ENCODE results near the gene TICAM1. TPM values are rescaled to one million over a fixed set of nuclear protein-coding genes. Genes with fewer than 3 reads are reported as not detected.
"Not testable (repeated sequence)": the region's sequence is repeated elsewhere in the genome, so short reads cannot be mapped to it uniquely, and the experiment has no call there.

Gene TICAM1
- polyA plus RNA-seq, 1 donor, result 16.1 TPM

- Histone ChIP-seq H3K4me1 (ENCODE audit: control insufficient read depth, insufficient read depth, low read length) (peaks cover 17% of the 10 kb centered on the region), H3K4me3 (ENCODE audit: low read length) (peak overlapping the region; percentile 91), H3K36me3 (ENCODE audit: control insufficient read depth, insufficient read depth, low read length) (peaks cover 40% of the 10 kb centered on the region)
- H3K27ac ChIP-seq (ENCODE audit: low read length); H3K9me3 ChIP-seq (ENCODE audit: control insufficient read depth, low read depth, low read length); H3K27me3 ChIP-seq (ENCODE audit: control insufficient read depth, insufficient read depth, low read length); DNase-seq: not testable (repeated sequence)
- no CpG with 5 or more reads among the region's 24 CpGs for WGBS (ENCODE audit: insufficient coverage, low lambda C conversion rate)
Observed at GRCh38 chr19:4792866-4793195, 38.7 kb downstream of the TICAM1 start.

GRCh38 chr19:4792019-4792865, 39.3 kb downstream of the TICAM1 start:
- not testable (repeated sequence) for H3K27me3 ChIP-seq (ENCODE audit: control insufficient read depth, insufficient read depth, low read length); H3K9me3 ChIP-seq (ENCODE audit: control insufficient read depth, low read depth, low read length)
- Histone ChIP-seq H3K36me3 (ENCODE audit: control insufficient read depth, insufficient read depth, low read length) (peaks cover 37% of the 10 kb centered on the region), H3K4me3 (ENCODE audit: low read length) (peak overlapping the region; percentile 91), H3K4me1 (ENCODE audit: control insufficient read depth, insufficient read depth, low read length) (peaks cover 17% of the 10 kb centered on the region), H3K27ac (ENCODE audit: low read length) (peak overlapping the region; percentile 46)
- no CpG with 5 or more reads among the region's 75 CpGs for WGBS (ENCODE audit: insufficient coverage, low lambda C conversion rate)
- peak in 1 of 2 donors; percentile 36 for DNase-seq

- H3K9me3 ChIP-seq (ENCODE audit: control insufficient read depth, low read depth, low read length), result no peaks in the 10 kb centered on the region
- WGBS (ENCODE audit: insufficient coverage, low lambda C conversion rate), result no CpG with 5 or more reads among the region's 80 CpGs
- peaks cover 17% of the 10 kb centered on the region for H3K4me1 ChIP-seq (ENCODE audit: control insufficient read depth, insufficient read depth, low read length)
- peaks cover 32% of the 10 kb centered on the region for H3K36me3 ChIP-seq (ENCODE audit: control insufficient read depth, insufficient read depth, low read length)
- H3K27me3 ChIP-seq (ENCODE audit: control insufficient read depth, insufficient read depth, low read length), result no peaks in the 10 kb centered on the region
- peak within 1 kb of the TSS; percentile 91 for H3K4me3 ChIP-seq (ENCODE audit: low read length)
- H3K27ac ChIP-seq (ENCODE audit: low read length), result peak within 1 kb of the TSS; percentile 46
- DNase-seq, result peak; percentile 100
Observed at GRCh38 chr19:4791183-4792018, 40.1 kb downstream of the TICAM1 start, which contains the start of gene FEM1A. FEM1A (plus strand) TSS chr19:4791734; CDS start chr19:4791855, 121 bp downstream.

GRCh38 chr19:4786412-4787016, 45.0 kb downstream of the TICAM1 start:
- H3K4me3 ChIP-seq (ENCODE audit: low read length); H3K4me1 ChIP-seq (ENCODE audit: control insufficient read depth, insufficient read depth, low read length); H3K27ac ChIP-seq (ENCODE audit: low read length); DNase-seq; H3K9me3 ChIP-seq (ENCODE audit: control insufficient read depth, low read depth, low read length); H3K36me3 ChIP-seq (ENCODE audit: control insufficient read depth, insufficient read depth, low read length): not testable (repeated sequence)
- WGBS (ENCODE audit: insufficient coverage, low lambda C conversion rate), result no CpG with 5 or more reads among the region's 6 CpGs
- H3K27me3 ChIP-seq (ENCODE audit: control insufficient read depth, insufficient read depth, low read length), result peaks cover 26% of the 10 kb centered on the region

- Histone ChIP-seq H3K27ac (ENCODE audit: low read length) (no peak overlapping the region), H3K36me3 (ENCODE audit: control insufficient read depth, insufficient read depth, low read length) (no peaks in the 10 kb centered on the region), H3K4me3 (ENCODE audit: low read length) (no peak overlapping the region), H3K27me3 (ENCODE audit: control insufficient read depth, insufficient read depth, low read length) (peaks cover 28% of the 10 kb centered on the region), H3K9me3 (ENCODE audit: control insufficient read depth, low read depth, low read length) (no peaks in the 10 kb centered on the region), H3K4me1 (ENCODE audit: control insufficient read depth, insufficient read depth, low read length) (no peaks in the 10 kb centered on the region)
- no peak for DNase-seq
- WGBS (ENCODE audit: insufficient coverage, low lambda C conversion rate), result no CpG with 5 or more reads among the region's 3 CpGs
Observed at GRCh38 chr19:4781801-4782200, 49.7 kb downstream of the TICAM1 start.

- H3K4me3 ChIP-seq (ENCODE audit: low read length), result no peak overlapping the region
- H3K9me3 ChIP-seq (ENCODE audit: control insufficient read depth, low read depth, low read length), result no peaks in the 10 kb centered on the region
- H3K4me1 ChIP-seq (ENCODE audit: control insufficient read depth, insufficient read depth, low read length), result no peaks in the 10 kb centered on the region
- WGBS (ENCODE audit: insufficient coverage, low lambda C conversion rate), result no CpG with 5 or more reads among the region's 6 CpGs
- no peaks in the 10 kb centered on the region for H3K36me3 ChIP-seq (ENCODE audit: control insufficient read depth, insufficient read depth, low read length)
- H3K27me3 ChIP-seq (ENCODE audit: control insufficient read depth, insufficient read depth, low read length), result peaks cover 25% of the 10 kb centered on the region
- DNase-seq, result no peak
- H3K27ac ChIP-seq (ENCODE audit: low read length), result no peak overlapping the region
Observed at GRCh38 chr19:4780860-4781259, 50.7 kb downstream of the TICAM1 start.

- H3K36me3 ChIP-seq (ENCODE audit: control insufficient read depth, insufficient read depth, low read length); H3K27me3 ChIP-seq (ENCODE audit: control insufficient read depth, insufficient read depth, low read length); H3K27ac ChIP-seq (ENCODE audit: low read length); DNase-seq; H3K4me3 ChIP-seq (ENCODE audit: low read length); H3K9me3 ChIP-seq (ENCODE audit: control insufficient read depth, low read depth, low read length); H3K4me1 ChIP-seq (ENCODE audit: control insufficient read depth, insufficient read depth, low read length): not testable (repeated sequence)
- 92% methylated on average over 2 of the region's 5 CpGs for WGBS (ENCODE audit: insufficient coverage, low lambda C conversion rate)
Observed at GRCh38 chr19:4778124-4778523, 53.4 kb downstream of the TICAM1 start.

- no peaks in the 10 kb centered on the region for H3K36me3 ChIP-seq (ENCODE audit: control insufficient read depth, insufficient read depth, low read length)
- H3K4me1 ChIP-seq (ENCODE audit: control insufficient read depth, insufficient read depth, low read length), result no peaks in the 10 kb centered on the region
- WGBS (ENCODE audit: insufficient coverage, low lambda C conversion rate), result no CpG with 5 or more reads among the region's 14 CpGs
- H3K4me3 ChIP-seq (ENCODE audit: low read length), result no peak overlapping the region
- H3K27me3 ChIP-seq (ENCODE audit: control insufficient read depth, insufficient read depth, low read length), result peaks cover 9% of the 10 kb centered on the region
- no peak overlapping the region for H3K27ac ChIP-seq (ENCODE audit: low read length)
- H3K9me3 ChIP-seq (ENCODE audit: control insufficient read depth, low read depth, low read length), result no peaks in the 10 kb centered on the region
- no peak for DNase-seq
Observed at GRCh38 chr19:4776436-4777211, 54.9 kb downstream of the TICAM1 start.

GRCh38 chr19:4775627-4776152, 55.8 kb downstream of the TICAM1 start:
- WGBS (ENCODE audit: insufficient coverage, low lambda C conversion rate), result no CpG with 5 or more reads among the region's 5 CpGs
- peaks cover 9% of the 10 kb centered on the region for H3K27me3 ChIP-seq (ENCODE audit: control insufficient read depth, insufficient read depth, low read length)
- no peak for DNase-seq
- no peak overlapping the region for H3K27ac ChIP-seq (ENCODE audit: low read length)
- H3K36me3 ChIP-seq (ENCODE audit: control insufficient read depth, insufficient read depth, low read length), result no peaks in the 10 kb centered on the region
- H3K4me1 ChIP-seq (ENCODE audit: control insufficient read depth, insufficient read depth, low read length), result no peaks in the 10 kb centered on the region
- no peaks in the 10 kb centered on the region for H3K9me3 ChIP-seq (ENCODE audit: control insufficient read depth, low read depth, low read length)
- no peak overlapping the region for H3K4me3 ChIP-seq (ENCODE audit: low read length)
